Measurements from ENCODE around the gene HEPHL1.

The HEPHL1 gene

GRCh38 chr11:94090401-94090800 lies 69.2 kb downstream of the HEPHL1 start:
- FAIRE-seq, result no peak
- no peak for TF ChIP-seq POLR2A (IDR thresholded peaks at IDR 0.05; ENCODE audit: low read depth, low read length)
- no peak for TF ChIP-seq SPI1 (IDR thresholded peaks at IDR 0.05; ENCODE audit: low read depth, low read length)
- TF ChIP-seq POLR2AphosphoS5 (IDR thresholded peaks at IDR 0.05; ENCODE audit: low read depth, low read length), result no peak
- TF ChIP-seq TAF1 (IDR thresholded peaks at IDR 0.05; ENCODE audit: low read depth, low read length), result no peak
- TF ChIP-seq PAX5 (IDR thresholded peaks at IDR 0.05; ENCODE audit: insufficient read depth, low read length, severe bottlenecking), result no peak
- no peak for TF ChIP-seq POU2F2 (IDR thresholded peaks at IDR 0.05; ENCODE audit: low read depth, low read length)
- DNase-seq (ENCODE audit: insufficient read length, low spot score), result no peak

- TF ChIP-seq POU2F2 (IDR thresholded peaks at IDR 0.05; ENCODE audit: low read depth, low read length) (no peak), TAF1 (IDR thresholded peaks at IDR 0.05; ENCODE audit: low read depth, low read length) (no peak), PAX5 (IDR thresholded peaks at IDR 0.05; ENCODE audit: insufficient read depth, low read length, severe bottlenecking) (no peak), SPI1 (IDR thresholded peaks at IDR 0.05; ENCODE audit: low read depth, low read length) (no peak), POLR2A (IDR thresholded peaks at IDR 0.05; ENCODE audit: low read depth, low read length) (no peak), POLR2AphosphoS5 (IDR thresholded peaks at IDR 0.05; ENCODE audit: low read depth, low read length) (no peak)
- FAIRE-seq (no peak), DNase-seq (ENCODE audit: insufficient read length, low spot score) (no peak)
These were observed 69.9 kb downstream of the HEPHL1 start for GRCh38 chr11:94091091-94091490.

- no peak for TF ChIP-seq POLR2AphosphoS5 (IDR thresholded peaks at IDR 0.05; ENCODE audit: low read depth, low read length)
- TF ChIP-seq SPI1 (IDR thresholded peaks at IDR 0.05; ENCODE audit: low read depth, low read length), result no peak
- no peak for TF ChIP-seq POLR2A (IDR thresholded peaks at IDR 0.05; ENCODE audit: low read depth, low read length)
- TF ChIP-seq TAF1 (IDR thresholded peaks at IDR 0.05; ENCODE audit: low read depth, low read length), result no peak
- no peak for TF ChIP-seq PAX5 (IDR thresholded peaks at IDR 0.05; ENCODE audit: insufficient read depth, low read length, severe bottlenecking)
- TF ChIP-seq POU2F2 (IDR thresholded peaks at IDR 0.05; ENCODE audit: low read depth, low read length), result no peak
- DNase-seq (ENCODE audit: insufficient read length, low spot score) (no peak), FAIRE-seq (no peak)
These were observed 79.1 kb downstream of the HEPHL1 start for GRCh38 chr11:94100253-94100652.

GRCh38 chr11:94103471-94103870 lies 82.3 kb downstream of the HEPHL1 start:
- TF ChIP-seq TAF1 (IDR thresholded peaks at IDR 0.05; ENCODE audit: low read depth, low read length) (no peak), POLR2AphosphoS5 (IDR thresholded peaks at IDR 0.05; ENCODE audit: low read depth, low read length) (no peak), PAX5 (IDR thresholded peaks at IDR 0.05; ENCODE audit: insufficient read depth, low read length, severe bottlenecking) (no peak), SPI1 (IDR thresholded peaks at IDR 0.05; ENCODE audit: low read depth, low read length) (no peak), POU2F2 (IDR thresholded peaks at IDR 0.05; ENCODE audit: low read depth, low read length) (no peak)
- no peak for DNase-seq (ENCODE audit: insufficient read length, low spot score)
- no peak for FAIRE-seq

- FAIRE-seq, result no peak
- no peak for DNase-seq (ENCODE audit: insufficient read length, low spot score)
- TF ChIP-seq POLR2AphosphoS5 (IDR thresholded peaks at IDR 0.05; ENCODE audit: low read depth, low read length) (no peak), POU2F2 (IDR thresholded peaks at IDR 0.05; ENCODE audit: low read depth, low read length) (no peak), PAX5 (IDR thresholded peaks at IDR 0.05; ENCODE audit: insufficient read depth, low read length, severe bottlenecking) (no peak), POLR2A (IDR thresholded peaks at IDR 0.05; ENCODE audit: low read depth, low read length) (no peak)
These were observed 83.6 kb downstream of the HEPHL1 start for GRCh38 chr11:94104734-94105133.

GRCh38 chr11:94106716-94107115 lies 85.6 kb downstream of the HEPHL1 start:
- no peak for FAIRE-seq
- no peak for DNase-seq (ENCODE audit: insufficient read length, low spot score)
- TF ChIP-seq PAX5 (IDR thresholded peaks at IDR 0.05; ENCODE audit: insufficient read depth, low read length, severe bottlenecking), result no peak
- no peak for TF ChIP-seq POLR2AphosphoS5 (IDR thresholded peaks at IDR 0.05; ENCODE audit: low read depth, low read length)
- no peak for TF ChIP-seq TAF1 (IDR thresholded peaks at IDR 0.05; ENCODE audit: low read depth, low read length)
- TF ChIP-seq POU2F2 (IDR thresholded peaks at IDR 0.05; ENCODE audit: low read depth, low read length), result no peak
- no peak for TF ChIP-seq SPI1 (IDR thresholded peaks at IDR 0.05; ENCODE audit: low read depth, low read length)
- TF ChIP-seq POLR2A (IDR thresholded peaks at IDR 0.05; ENCODE audit: low read depth, low read length), result no peak

GRCh38 chr11:94107363-94107762 lies 86.2 kb downstream of the HEPHL1 start:
- no peak for DNase-seq (ENCODE audit: insufficient read length, low spot score)
- TF ChIP-seq POLR2A (IDR thresholded peaks at IDR 0.05; ENCODE audit: low read depth, low read length) (no peak), TAF1 (IDR thresholded peaks at IDR 0.05; ENCODE audit: low read depth, low read length) (no peak), PAX5 (IDR thresholded peaks at IDR 0.05; ENCODE audit: insufficient read depth, low read length, severe bottlenecking) (no peak), POLR2AphosphoS5 (IDR thresholded peaks at IDR 0.05; ENCODE audit: low read depth, low read length) (no peak), POU2F2 (IDR thresholded peaks at IDR 0.05; ENCODE audit: low read depth, low read length) (no peak), SPI1 (IDR thresholded peaks at IDR 0.05; ENCODE audit: low read depth, low read length) (no peak)

GRCh38 chr11:94111241-94111640 lies 90.1 kb downstream of the HEPHL1 start:
- no peak for TF ChIP-seq SPI1 (IDR thresholded peaks at IDR 0.05; ENCODE audit: low read depth, low read length)
- TF ChIP-seq POLR2A (IDR thresholded peaks at IDR 0.05; ENCODE audit: low read depth, low read length), result no peak
- DNase-seq (ENCODE audit: insufficient read length, low spot score) (no peak), FAIRE-seq (no peak)

More at GRCh38 chr11:94107363-94107762, 86.2 kb downstream of the HEPHL1 start:
- no peak for FAIRE-seq

- TF ChIP-seq PAX5 (IDR thresholded peaks at IDR 0.05; ENCODE audit: insufficient read depth, low read length, severe bottlenecking) (no peak), SPI1 (IDR thresholded peaks at IDR 0.05; ENCODE audit: low read depth, low read length) (no peak), POU2F2 (IDR thresholded peaks at IDR 0.05; ENCODE audit: low read depth, low read length) (no peak), TAF1 (IDR thresholded peaks at IDR 0.05; ENCODE audit: low read depth, low read length) (no peak), POLR2A (IDR thresholded peaks at IDR 0.05; ENCODE audit: low read depth, low read length) (no peak), POLR2AphosphoS5 (IDR thresholded peaks at IDR 0.05; ENCODE audit: low read depth, low read length) (no peak)
- FAIRE-seq (no peak), DNase-seq (ENCODE audit: insufficient read length, low spot score) (no peak)
These were observed 90.5 kb downstream of the HEPHL1 start for GRCh38 chr11:94111660-94112059.

GRCh38 chr11:94112206-94112953 lies 91.2 kb downstream of the HEPHL1 start:
- DNase-seq (ENCODE audit: insufficient read length, low spot score), result no peak
- no peak for FAIRE-seq

More at GRCh38 chr11:94112206-94112953, 91.2 kb downstream of the HEPHL1 start:
- no peak for TF ChIP-seq PAX5 (IDR thresholded peaks at IDR 0.05; ENCODE audit: insufficient read depth, low read length, severe bottlenecking)
- no peak for TF ChIP-seq POU2F2 (IDR thresholded peaks at IDR 0.05; ENCODE audit: low read depth, low read length)
- no peak for TF ChIP-seq POLR2A (IDR thresholded peaks at IDR 0.05; ENCODE audit: low read depth, low read length)
